GM10248 (cell line): Measurements from ENCODE around the gene USP47.

Source experiments
- CTCF ChIA-PET: fragments of 300-600 bp; sonication (Branson Sonifier 250); formaldehyde crosslinking; extraction: SDS; loops from one replicate; lab custom pipeline; 2021; ENCODE audit warnings: antibody characterized with exemption; lab: Yijun Ruan, JAX
- POLR2A ChIA-PET: fragments of 350-650 bp; sonication (Branson Sonifier 250); formaldehyde crosslinking; extraction: SDS; loops from one replicate; lab custom pipeline; 2020; ENCODE audit warnings: antibody characterized with exemption; lab: Yijun Ruan, JAX
- DNase-seq: peaks from one replicate; pipeline ENCODE4 v3.0.0; 2012; ENCODE audit errors: extremely low spot score
- TF ChIP-seq, protein P1 (sequence below): IDR thresholded peaks from 2 replicates; pipeline ENCODE4 v1.5.1; 2012; ENCODE audit warnings: mild to moderate bottlenecking, low read depth; ENCODE audit errors: extremely low read depth, missing control alignments, control extremely low read depth

Gene USP47

GRCh38 chr11:11966826-11967668, 125.3 kb downstream of the USP47 start:
- ChIA-PET POLR2A (no interaction called here), CTCF (interaction anchor here (0.6 to 3.4 kb wide), 32 partner anchors 8 to 1174 kb away, joined by 3 to 25 read pairs (median 4); no protein-coding TSS in a partner anchor)
- TF ChIP-seq, protein P1, sequence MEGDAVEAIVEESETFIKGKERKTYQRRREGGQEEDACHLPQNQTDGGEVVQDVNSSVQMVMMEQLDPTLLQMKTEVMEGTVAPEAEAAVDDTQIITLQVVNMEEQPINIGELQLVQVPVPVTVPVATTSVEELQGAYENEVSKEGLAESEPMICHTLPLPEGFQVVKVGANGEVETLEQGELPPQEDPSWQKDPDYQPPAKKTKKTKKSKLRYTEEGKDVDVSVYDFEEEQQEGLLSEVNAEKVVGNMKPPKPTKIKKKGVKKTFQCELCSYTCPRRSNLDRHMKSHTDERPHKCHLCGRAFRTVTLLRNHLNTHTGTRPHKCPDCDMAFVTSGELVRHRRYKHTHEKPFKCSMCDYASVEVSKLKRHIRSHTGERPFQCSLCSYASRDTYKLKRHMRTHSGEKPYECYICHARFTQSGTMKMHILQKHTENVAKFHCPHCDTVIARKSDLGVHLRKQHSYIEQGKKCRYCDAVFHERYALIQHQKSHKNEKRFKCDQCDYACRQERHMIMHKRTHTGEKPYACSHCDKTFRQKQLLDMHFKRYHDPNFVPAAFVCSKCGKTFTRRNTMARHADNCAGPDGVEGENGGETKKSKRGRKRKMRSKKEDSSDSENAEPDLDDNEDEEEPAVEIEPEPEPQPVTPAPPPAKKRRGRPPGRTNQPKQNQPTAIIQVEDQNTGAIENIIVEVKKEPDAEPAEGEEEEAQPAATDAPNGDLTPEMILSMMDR: peak; percentile 84
- peak; percentile 87 for DNase-seq

DNA sequence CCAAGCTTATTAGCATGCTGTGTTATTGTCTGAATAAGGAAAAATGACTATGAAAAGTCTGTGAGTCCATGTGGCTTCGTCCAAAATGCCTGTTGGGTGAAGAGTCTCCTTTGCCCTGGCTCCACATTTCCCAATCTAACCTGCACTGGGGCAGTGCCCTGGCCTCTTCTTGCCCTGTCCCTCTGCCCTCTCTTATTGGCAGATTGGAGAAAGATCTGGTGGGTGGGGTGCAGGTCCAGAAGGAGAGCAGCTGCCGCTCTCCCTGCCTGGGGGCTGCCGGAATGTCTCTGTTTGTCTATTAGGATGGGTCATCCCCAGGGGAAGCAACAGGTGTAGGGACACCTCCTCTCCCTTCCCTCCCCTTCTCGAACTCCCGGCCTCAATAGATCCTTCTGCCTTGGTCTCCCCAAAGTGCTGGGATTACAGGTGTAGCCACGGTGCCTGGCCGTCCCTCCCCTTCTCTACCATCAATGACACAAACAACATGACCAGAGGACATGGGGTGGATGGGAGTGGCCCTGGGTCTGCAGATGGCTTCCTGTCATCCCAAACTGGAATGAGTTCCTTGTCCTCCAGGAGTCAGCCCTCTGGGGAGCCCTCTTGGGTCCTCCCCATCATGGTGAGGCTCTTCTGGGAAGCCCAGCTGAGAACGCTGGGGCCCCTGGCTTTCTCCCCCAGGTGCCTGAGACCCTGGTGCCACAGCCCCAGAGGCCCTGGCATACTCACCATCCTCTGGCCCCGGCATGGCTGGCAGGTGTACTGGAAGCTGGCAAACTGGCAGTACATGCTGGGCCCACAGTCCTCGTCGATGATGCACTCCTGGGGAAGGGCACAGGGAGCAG, 126.1 kb downstream of the USP47 start:
- CTCF ChIA-PET: interaction anchor here (0.8 to 3.4 kb wide), 20 partner anchors 9 to 338 kb away, joined by 3 to 25 read pairs (median 4); no protein-coding TSS in a partner anchor
- TF ChIP-seq, protein P1: no peak
- no peak for DNase-seq
- POLR2A ChIA-PET: no interaction called here

GRCh38 chr11:11968511-11969280, 126.9 kb downstream of the USP47 start:
- CTCF ChIA-PET: interaction anchor here (1.3 to 2.5 kb wide), 3 partner anchors 10 to 169 kb away, joined by 3 to 11 read pairs (median 4); no protein-coding TSS in a partner anchor
- TF ChIP-seq, protein P1: no peak

DNA sequence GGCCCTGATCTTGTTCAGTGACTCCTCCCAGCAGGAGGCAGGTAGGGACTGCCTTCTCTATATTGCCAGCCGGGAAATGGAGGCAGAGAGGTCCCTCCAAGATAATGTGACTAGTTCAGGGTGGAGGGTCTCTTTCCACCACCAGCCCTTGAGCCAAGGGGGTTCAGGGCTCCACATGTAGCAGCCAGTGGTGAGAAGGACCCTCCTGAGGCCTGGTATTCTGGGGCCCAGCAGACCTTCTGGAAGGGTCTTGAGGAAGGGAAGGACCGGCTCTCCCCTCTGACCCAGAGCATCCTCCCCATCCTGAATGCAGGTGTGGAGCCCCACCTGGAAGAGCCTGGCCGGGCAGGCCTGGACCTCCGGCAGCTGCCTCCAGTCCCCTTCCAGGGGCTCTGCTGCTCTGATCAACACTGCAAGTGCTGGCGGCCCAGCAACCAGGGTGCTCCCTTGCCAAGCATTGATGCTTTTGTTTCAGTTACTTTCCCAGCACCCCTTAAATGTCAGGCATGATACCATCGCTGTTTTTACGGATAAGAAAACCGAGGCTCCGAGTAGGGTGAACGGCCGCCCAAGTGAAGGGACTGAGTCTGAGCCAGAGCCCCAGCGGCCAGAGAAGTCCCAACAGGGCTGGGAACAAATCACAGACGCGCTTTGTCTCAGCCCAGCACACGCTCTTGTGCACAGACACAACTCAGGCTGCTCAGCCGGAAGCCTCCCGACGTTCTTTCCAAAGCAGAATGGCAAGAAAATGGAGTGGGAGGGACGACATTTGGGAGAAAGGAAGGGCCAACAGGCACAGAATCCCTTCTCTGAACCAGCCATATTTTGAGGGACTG, 127.8 kb downstream of the USP47 start:
- TF ChIP-seq, protein P1: no peak
- ChIA-PET CTCF (interaction anchor here (1.3 to 2.5 kb wide), 3 partner anchors 11 to 170 kb away, joined by 3 to 11 read pairs (median 4); no protein-coding TSS in a partner anchor), POLR2A (no interaction called here)
- DNase-seq: no peak

More at GRCh38 chr11:11968511-11969280, 126.9 kb downstream of the USP47 start:
- POLR2A ChIA-PET: no interaction called here
- DNase-seq: no peak

- TF ChIP-seq, protein P1: no peak
These were observed 128.8 kb downstream of the USP47 start for GRCh38 chr11:11970556-11970955.

More at GRCh38 chr11:11970556-11970955, 128.8 kb downstream of the USP47 start:
- ChIA-PET CTCF (no interaction called here), POLR2A (no interaction called here)
- no peak for DNase-seq
